ENCODE results near the gene SLC4A5. TPM values are rescaled to one million over a fixed set of nuclear protein-coding genes. Genes with fewer than 3 reads are reported as not detected.
A peak's percentile ranks its signal among the peaks of the same experiment; 100 is the strongest.

Gene SLC4A5
- total RNA-seq: 1 to 10 TPM in 1 of 2 donors, under 1 TPM in 1; 0.89 to 1.6 TPM

- ATAC-seq: no peak
Measured at GRCh38 chr2:74343316-74343715, at the start of gene SLC4A5. Gene SLC4A5, minus strand, starts transcription at chr2:74343416. Its CDS starts 28,393 bp downstream, at chr2:74315023.

GRCh38 chr2:74392449-74392743, 49.2 kb upstream of the SLC4A5 start:
- peak overlapping the region; percentile 16 to 95 for H3K27ac Mint-ChIP-seq
- no peaks in the 10 kb centered on the region for H3K36me3 Mint-ChIP-seq
- DNase-seq (ENCODE audit: low spot score in 2 of 2) (no peak), ATAC-seq (no peak)
- no peaks in the 10 kb centered on the region for H3K9me3 Mint-ChIP-seq

More at GRCh38 chr2:74343316-74343715, at the start of gene SLC4A5:
- no peaks in the 10 kb centered on the region for H3K9me3 Mint-ChIP-seq
- H3K36me3 Mint-ChIP-seq: no peaks in the 10 kb centered on the region
- DNase-seq (ENCODE audit: low spot score in 2 of 2): no peak
- peak within 1 kb of the TSS in 1 of 2 donors; percentile 55 for H3K27ac Mint-ChIP-seq

GRCh38 chr2:74391580-74392448, 48.6 kb upstream of the SLC4A5 start:
- peak overlapping the region; percentile 95 to 99 for H3K27ac Mint-ChIP-seq
- ATAC-seq (peak; percentile 72 to 81), DNase-seq (ENCODE audit: low spot score in 2 of 2) (peak; percentile 92 to 98)
- H3K9me3 Mint-ChIP-seq: no peaks in the 10 kb centered on the region
- no peaks in the 10 kb centered on the region for H3K36me3 Mint-ChIP-seq

GRCh38 chr2:74391209-74391579, 48.0 kb upstream of the SLC4A5 start:
- DNase-seq (ENCODE audit: low spot score in 2 of 2): no peak
- ATAC-seq: peak; percentile 23 to 68
- no peaks in the 10 kb centered on the region for H3K36me3 Mint-ChIP-seq
- H3K9me3 Mint-ChIP-seq: no peaks in the 10 kb centered on the region
- peak overlapping the region; percentile 91 to 95 for H3K27ac Mint-ChIP-seq

- no peak for ATAC-seq
- DNase-seq (ENCODE audit: low spot score in 2 of 2): no peak
- no peaks in the 10 kb centered on the region for H3K9me3 Mint-ChIP-seq
- no peaks in the 10 kb centered on the region for H3K36me3 Mint-ChIP-seq
- peak overlapping the region in 1 of 2 donors; percentile 13 for H3K27ac Mint-ChIP-seq
Measured at GRCh38 chr2:74390606-74391005, 47.4 kb upstream of the SLC4A5 start.

GRCh38 chr2:74387346-74387745, 44.1 kb upstream of the SLC4A5 start:
- no peaks in the 10 kb centered on the region for H3K9me3 Mint-ChIP-seq
- no peak overlapping the region for H3K27ac Mint-ChIP-seq
- ATAC-seq (peak; percentile 13 to 64), DNase-seq (ENCODE audit: low spot score in 2 of 2) (no peak)
- H3K36me3 Mint-ChIP-seq: no peaks in the 10 kb centered on the region

GRCh38 chr2:74385396-74385795, 42.2 kb upstream of the SLC4A5 start:
- Mint-ChIP-seq H3K27ac (no peak overlapping the region), H3K9me3 (no peaks in the 10 kb centered on the region), H3K36me3 (no peaks in the 10 kb centered on the region)
- DNase-seq (ENCODE audit: low spot score in 2 of 2) (no peak), ATAC-seq (no peak)

GRCh38 chr2:74384051-74384450, 40.8 kb upstream of the SLC4A5 start:
- Mint-ChIP-seq H3K27ac (no peak overlapping the region), H3K9me3 (no peaks in the 10 kb centered on the region), H3K36me3 (no peaks in the 10 kb centered on the region)
- ATAC-seq (no peak), DNase-seq (ENCODE audit: low spot score in 2 of 2) (no peak)

GRCh38 chr2:74383254-74383653, 40.0 kb upstream of the SLC4A5 start:
- Mint-ChIP-seq H3K9me3 (no peaks in the 10 kb centered on the region), H3K36me3 (no peaks in the 10 kb centered on the region), H3K27ac (no peak overlapping the region)
- ATAC-seq (no peak), DNase-seq (ENCODE audit: low spot score in 2 of 2) (no peak)

- DNase-seq (ENCODE audit: low spot score in 2 of 2): no peak
- H3K36me3 Mint-ChIP-seq: no peaks in the 10 kb centered on the region
- H3K9me3 Mint-ChIP-seq: no peaks in the 10 kb centered on the region
- no peak for ATAC-seq
- peak overlapping the region in 1 of 2 donors; percentile 9 for H3K27ac Mint-ChIP-seq
Measured at GRCh38 chr2:74381751-74382150, 38.5 kb upstream of the SLC4A5 start.

- ATAC-seq: peak; percentile 33 to 78
- Mint-ChIP-seq H3K36me3 (no peaks in the 10 kb centered on the region), H3K27ac (peak within 1 kb of the TSS; percentile 65 to 81), H3K9me3 (no peaks in the 10 kb centered on the region)
- peak in 1 of 2 donors; percentile 27 for DNase-seq (ENCODE audit: low spot score in 2 of 2)
Measured at GRCh38 chr2:74379851-74380789, 36.9 kb upstream of the SLC4A5 start, which contains the start of gene DCTN1. Gene DCTN1, minus strand, starts transcription at chr2:74380311. Its CDS starts 274 bp downstream, at chr2:74380037.

- ATAC-seq: no peak
- H3K27ac Mint-ChIP-seq: peak overlapping the region in 1 of 2 donors; percentile 26
- H3K9me3 Mint-ChIP-seq: no peaks in the 10 kb centered on the region
- no peak for DNase-seq (ENCODE audit: low spot score in 2 of 2)
- H3K36me3 Mint-ChIP-seq: no peaks in the 10 kb centered on the region
Measured at GRCh38 chr2:74378007-74378406, 34.8 kb upstream of the SLC4A5 start.

- H3K9me3 Mint-ChIP-seq: no peaks in the 10 kb centered on the region
- DNase-seq (ENCODE audit: low spot score in 2 of 2) (no peak), ATAC-seq (no peak)
- peak overlapping the region in 1 of 2 donors; percentile 92 for H3K27ac Mint-ChIP-seq
- peaks cover 0 to 4% of the 10 kb centered on the region in 2 donors for H3K36me3 Mint-ChIP-seq
Measured at GRCh38 chr2:74375838-74376237, 32.6 kb upstream of the SLC4A5 start.

- Mint-ChIP-seq H3K36me3 (peaks cover 0 to 6% of the 10 kb centered on the region in 2 donors), H3K9me3 (no peaks in the 10 kb centered on the region), H3K27ac (no peak overlapping the region)
- no peak for ATAC-seq
- no peak for DNase-seq (ENCODE audit: low spot score in 2 of 2)
Measured at GRCh38 chr2:74374509-74375205, 31.4 kb upstream of the SLC4A5 start.

GRCh38 chr2:74373985-74374384, 30.8 kb upstream of the SLC4A5 start:
- Mint-ChIP-seq H3K9me3 (no peaks in the 10 kb centered on the region), H3K36me3 (peaks cover 0 to 6% of the 10 kb centered on the region in 2 donors), H3K27ac (no peak overlapping the region)
- ATAC-seq (no peak), DNase-seq (ENCODE audit: low spot score in 2 of 2) (no peak)

GRCh38 chr2:74373221-74373676, 30.0 kb upstream of the SLC4A5 start:
- Mint-ChIP-seq H3K27ac (no peak overlapping the region), H3K9me3 (no peaks in the 10 kb centered on the region), H3K36me3 (peaks cover 0 to 6% of the 10 kb centered on the region in 2 donors)
- DNase-seq (ENCODE audit: low spot score in 2 of 2) (no peak), ATAC-seq (no peak)
